ENCODE data around the gene MYH16. TPM values are rescaled to one million over a fixed set of nuclear protein-coding genes. Genes with fewer than 3 reads are reported as not detected.
"Not testable (repeated sequence)": the region's sequence is repeated elsewhere in the genome, so short reads cannot be mapped to it uniquely, and the experiment has no call there.

The MYH16 gene
- not detected in 2 replicates for total RNA-seq (2014; rRNA removed; shearing (Covaris generic); ENCODE audit: low replicate concordance)

- no peak for DNase-seq
- H3K27me3 ChIP-seq = no peaks in the 10 kb centered on the region
- H3K9me3 ChIP-seq = no peaks in the 10 kb centered on the region
- H3K4me3 ChIP-seq = no peak within 1 kb of the TSS
- H3K36me3 ChIP-seq = no peaks in the 10 kb centered on the region
These were observed at the start of gene MYH16 for GRCh38 chr7:99272476-99273045. MYH16 (plus strand) TSS chr7:99272839.

- H3K36me3 ChIP-seq, H3K9me3 ChIP-seq, H3K4me3 ChIP-seq, H3K27me3 ChIP-seq: not testable (repeated sequence)
- DNase-seq = peak; percentile 83
These were observed 48.3 kb upstream of the MYH16 start for GRCh38 chr7:99224263-99224898.

- no peaks in the 10 kb centered on the region for H3K9me3 ChIP-seq
- no peaks in the 10 kb centered on the region for H3K36me3 ChIP-seq
- no peaks in the 10 kb centered on the region for H3K27me3 ChIP-seq
- no peak for DNase-seq
- no peak overlapping the region for H3K4me3 ChIP-seq
These were observed 47.8 kb upstream of the MYH16 start for GRCh38 chr7:99224899-99225265.

GRCh38 chr7:99229234-99229633 is 43.4 kb upstream of the MYH16 start:
- no peak for DNase-seq
- Histone ChIP-seq H3K4me3 (no peak overlapping the region), H3K27me3 (no peaks in the 10 kb centered on the region)

GRCh38 chr7:99232082-99232770 is 40.4 kb upstream of the MYH16 start:
- no peaks in the 10 kb centered on the region for H3K36me3 ChIP-seq
- no peak for DNase-seq
- no peaks in the 10 kb centered on the region for H3K27me3 ChIP-seq
- H3K9me3 ChIP-seq = no peaks in the 10 kb centered on the region
- H3K4me3 ChIP-seq = no peak overlapping the region

More at GRCh38 chr7:99229234-99229633, 43.4 kb upstream of the MYH16 start:
- no peaks in the 10 kb centered on the region for H3K9me3 ChIP-seq
- no peaks in the 10 kb centered on the region for H3K36me3 ChIP-seq

- not testable (repeated sequence) for DNase-seq, H3K27me3 ChIP-seq, H3K36me3 ChIP-seq, H3K9me3 ChIP-seq, H3K4me3 ChIP-seq
These were observed 39.7 kb upstream of the MYH16 start for GRCh38 chr7:99232955-99233354.

GRCh38 chr7:99234185-99234584 is 38.5 kb upstream of the MYH16 start:
- no peak for DNase-seq
- Histone ChIP-seq H3K9me3 (no peaks in the 10 kb centered on the region), H3K36me3 (no peaks in the 10 kb centered on the region), H3K4me3 (no peak overlapping the region), H3K27me3 (no peaks in the 10 kb centered on the region)

GRCh38 chr7:99235925-99236324 is 36.7 kb upstream of the MYH16 start:
- DNase-seq = no peak

GRCh38 chr7:99237876-99238275 is 34.8 kb upstream of the MYH16 start:
- H3K27me3 ChIP-seq, DNase-seq, H3K36me3 ChIP-seq, H3K9me3 ChIP-seq, H3K4me3 ChIP-seq: not testable (repeated sequence)

More at GRCh38 chr7:99235925-99236324, 36.7 kb upstream of the MYH16 start:
- Histone ChIP-seq H3K27me3 (no peaks in the 10 kb centered on the region), H3K36me3 (no peaks in the 10 kb centered on the region), H3K4me3 (no peak overlapping the region), H3K9me3 (no peaks in the 10 kb centered on the region)

- Histone ChIP-seq H3K36me3 (no peaks in the 10 kb centered on the region), H3K9me3 (no peaks in the 10 kb centered on the region), H3K4me3 (no peak overlapping the region), H3K27me3 (no peaks in the 10 kb centered on the region)
- DNase-seq = no peak
These were observed 33.9 kb upstream of the MYH16 start for GRCh38 chr7:99238558-99239341.

- no peaks in the 10 kb centered on the region for H3K27me3 ChIP-seq
- no peak overlapping the region for H3K4me3 ChIP-seq
- H3K36me3 ChIP-seq = no peaks in the 10 kb centered on the region
- no peaks in the 10 kb centered on the region for H3K9me3 ChIP-seq
- DNase-seq = no peak
These were observed 30.0 kb upstream of the MYH16 start for GRCh38 chr7:99242682-99243081.

- Histone ChIP-seq H3K36me3 (no peaks in the 10 kb centered on the region), H3K4me3 (no peak overlapping the region), H3K27me3 (no peaks in the 10 kb centered on the region), H3K9me3 (no peaks in the 10 kb centered on the region)
- DNase-seq = no peak
These were observed 28.8 kb upstream of the MYH16 start for GRCh38 chr7:99243751-99244337.

- peak; percentile 75 for DNase-seq
- no peak overlapping the region for H3K4me3 ChIP-seq
- H3K36me3 ChIP-seq = no peaks in the 10 kb centered on the region
- H3K27me3 ChIP-seq = no peaks in the 10 kb centered on the region
- H3K9me3 ChIP-seq = no peaks in the 10 kb centered on the region
These were observed 27.7 kb upstream of the MYH16 start for GRCh38 chr7:99244939-99245338.

- Histone ChIP-seq H3K9me3 (no peaks in the 10 kb centered on the region), H3K27me3 (no peaks in the 10 kb centered on the region), H3K36me3 (no peaks in the 10 kb centered on the region), H3K4me3 (no peak overlapping the region)
- DNase-seq = peak; percentile 6
These were observed 24.1 kb upstream of the MYH16 start for GRCh38 chr7:99248391-99249095.

GRCh38 chr7:99249985-99250575 is 22.6 kb upstream of the MYH16 start:
- no peak for DNase-seq
- H3K9me3 ChIP-seq = no peaks in the 10 kb centered on the region
- H3K27me3 ChIP-seq = no peaks in the 10 kb centered on the region
- no peak overlapping the region for H3K4me3 ChIP-seq
- H3K36me3 ChIP-seq = no peaks in the 10 kb centered on the region

Measured in MG63 (cell line).